ENCODE results near the gene TMEM25.

TMEM25 gene

GRCh38 chr11:118537409-118537980 lies 6.5 kb downstream of the TMEM25 start:
- H3K4me3 ChIP-seq (ENCODE audit: low read length) = no peak overlapping the region
- DNase-seq (ENCODE audit: low read depth) = no peak
- no peak for TF ChIP-seq CTCF (conservative IDR thresholded peaks at IDR 0.05; ENCODE audit: low read length)

GRCh38 chr11:118544010-118544646 lies 13.1 kb downstream of the TMEM25 start:
- no peak for DNase-seq (ENCODE audit: low read depth)
- H3K4me3 ChIP-seq (ENCODE audit: low read length) = no peak overlapping the region
- no peak for TF ChIP-seq CTCF (conservative IDR thresholded peaks at IDR 0.05; ENCODE audit: low read length)

GRCh38 chr11:118544647-118545010 lies 13.6 kb downstream of the TMEM25 start:
- no peak overlapping the region for H3K4me3 ChIP-seq (ENCODE audit: low read length)
- TF ChIP-seq CTCF (conservative IDR thresholded peaks at IDR 0.05; ENCODE audit: low read length) = no peak
- DNase-seq (ENCODE audit: low read depth) = no peak

- no peak for TF ChIP-seq CTCF (conservative IDR thresholded peaks at IDR 0.05; ENCODE audit: low read length)
- DNase-seq (ENCODE audit: low read depth) = no peak
- H3K4me3 ChIP-seq (ENCODE audit: low read length) = no peak overlapping the region
These were observed 14.5 kb downstream of the TMEM25 start for GRCh38 chr11:118545533-118545932.

GRCh38 chr11:118547132-118547531 lies 16.1 kb downstream of the TMEM25 start:
- TF ChIP-seq CTCF (conservative IDR thresholded peaks at IDR 0.05; ENCODE audit: low read length) = no peak
- no peak overlapping the region for H3K4me3 ChIP-seq (ENCODE audit: low read length)
- no peak for DNase-seq (ENCODE audit: low read depth)

GRCh38 chr11:118552341-118552740 lies 21.3 kb downstream of the TMEM25 start:
- TF ChIP-seq CTCF (conservative IDR thresholded peaks at IDR 0.05; ENCODE audit: low read length) = no peak
- no peak for DNase-seq (ENCODE audit: low read depth)

GRCh38 chr11:118560806-118561205 lies 29.8 kb downstream of the TMEM25 start:
- no peak for DNase-seq (ENCODE audit: low read depth)
- no peak overlapping the region for H3K4me3 ChIP-seq (ENCODE audit: low read length)
- TF ChIP-seq CTCF (conservative IDR thresholded peaks at IDR 0.05; ENCODE audit: low read length) = no peak

More at GRCh38 chr11:118552341-118552740, 21.3 kb downstream of the TMEM25 start:
- H3K4me3 ChIP-seq (ENCODE audit: low read length) = no peak overlapping the region

Measured in AG10803 (cell line).